GM18951 (cell line): ENCODE measurements around the gene TAF6.

Experiments used
- POLR2A ChIP-seq: IDR thresholded peaks from 4 replicates; pipeline ENCODE4 v1.6.1; 2011; ENCODE audit warnings: mild to moderate bottlenecking; ENCODE audit not compliant: insufficient read length, insufficient read depth; ENCODE audit errors: extremely low read depth
- in situ Hi-C: fragments of 300-500 bp; cut with MboI; formaldehyde crosslinking; loops from one replicate; pipeline ENCODE4 v1.12.0; 2022; ENCODE audit warnings: low sequenced_read_pairs, mixed read lengths, inconsistent platforms; ENCODE audit not compliant: unreplicated experiment

Gene TAF6

DNA sequence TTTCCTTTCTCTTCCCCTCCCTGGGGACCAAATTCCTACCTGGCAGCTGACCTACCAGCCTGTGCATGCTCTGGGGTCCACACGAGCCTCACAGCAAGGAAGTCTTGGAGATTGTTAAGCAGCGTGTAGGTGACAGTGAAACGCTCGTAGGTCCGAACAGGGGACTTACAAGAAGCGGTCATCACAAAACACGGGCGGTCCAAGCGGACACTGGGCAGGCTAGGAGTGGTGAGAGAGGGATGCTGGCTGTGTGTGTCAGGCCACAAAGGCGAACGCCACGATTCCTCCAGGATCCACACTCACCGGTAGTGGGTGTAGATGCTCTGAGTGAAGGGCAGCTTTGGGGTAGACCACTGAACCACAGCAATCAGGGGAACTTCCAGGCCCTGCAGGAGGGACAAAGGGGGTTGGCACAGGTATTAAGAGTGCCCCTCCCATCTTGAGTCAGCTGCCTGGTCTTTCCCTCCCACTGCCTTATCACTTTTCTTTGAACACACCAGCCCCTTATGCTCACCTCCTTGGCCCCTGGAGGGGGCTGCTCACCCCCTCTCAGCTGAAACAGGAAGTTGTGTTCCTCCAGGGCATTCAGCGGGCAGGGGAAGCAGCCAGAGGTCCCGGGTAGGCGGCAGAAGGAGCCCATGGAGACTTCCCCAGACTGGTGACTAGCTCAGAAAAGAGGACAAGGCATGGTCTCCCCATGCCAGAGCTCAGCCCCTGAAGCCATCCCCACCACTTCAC is 37.3 kb upstream of the TAF6 start:
- TF ChIP-seq POLR2A: no peak
- in situ Hi-C loops: no loop called here

DNA sequence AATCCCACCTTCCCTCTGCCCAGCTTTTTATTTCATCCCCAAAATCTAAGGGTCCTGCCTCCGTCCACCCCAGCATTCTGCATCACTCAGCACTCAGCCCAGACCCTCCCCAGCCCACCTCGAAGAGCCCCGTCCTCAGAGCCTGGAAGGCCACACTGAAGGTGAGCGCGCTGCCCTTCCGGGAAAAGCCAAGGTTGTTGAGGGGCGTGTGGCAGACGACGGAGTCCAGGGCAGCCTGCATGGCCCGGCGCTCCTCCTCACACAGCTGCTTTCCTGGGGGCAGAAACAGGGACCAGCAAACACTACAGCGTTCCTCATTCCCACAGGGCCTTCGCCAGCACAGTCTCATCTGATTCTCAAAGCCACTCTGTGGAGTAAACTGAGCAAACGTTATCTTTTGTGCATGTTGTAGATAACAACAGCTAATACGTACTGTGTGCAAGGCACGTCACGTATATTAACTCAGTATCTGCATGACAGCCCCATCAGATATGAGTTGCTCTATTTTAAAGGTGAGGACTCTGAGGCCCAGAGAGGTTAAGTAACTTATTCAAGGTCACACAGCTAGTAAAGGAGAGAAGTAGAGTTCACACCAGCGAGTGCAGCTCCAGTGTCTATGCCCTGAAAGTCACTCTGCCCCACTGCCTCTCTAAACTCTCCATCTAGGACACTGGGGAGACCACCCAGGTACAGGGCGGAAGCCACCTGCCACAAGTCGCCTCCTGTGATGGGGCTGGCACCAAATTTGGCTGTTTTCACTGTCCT is 36.6 kb upstream of the TAF6 start:
- in situ Hi-C loops: no loop called here
- peak; percentile 0 for TF ChIP-seq POLR2A

DNA sequence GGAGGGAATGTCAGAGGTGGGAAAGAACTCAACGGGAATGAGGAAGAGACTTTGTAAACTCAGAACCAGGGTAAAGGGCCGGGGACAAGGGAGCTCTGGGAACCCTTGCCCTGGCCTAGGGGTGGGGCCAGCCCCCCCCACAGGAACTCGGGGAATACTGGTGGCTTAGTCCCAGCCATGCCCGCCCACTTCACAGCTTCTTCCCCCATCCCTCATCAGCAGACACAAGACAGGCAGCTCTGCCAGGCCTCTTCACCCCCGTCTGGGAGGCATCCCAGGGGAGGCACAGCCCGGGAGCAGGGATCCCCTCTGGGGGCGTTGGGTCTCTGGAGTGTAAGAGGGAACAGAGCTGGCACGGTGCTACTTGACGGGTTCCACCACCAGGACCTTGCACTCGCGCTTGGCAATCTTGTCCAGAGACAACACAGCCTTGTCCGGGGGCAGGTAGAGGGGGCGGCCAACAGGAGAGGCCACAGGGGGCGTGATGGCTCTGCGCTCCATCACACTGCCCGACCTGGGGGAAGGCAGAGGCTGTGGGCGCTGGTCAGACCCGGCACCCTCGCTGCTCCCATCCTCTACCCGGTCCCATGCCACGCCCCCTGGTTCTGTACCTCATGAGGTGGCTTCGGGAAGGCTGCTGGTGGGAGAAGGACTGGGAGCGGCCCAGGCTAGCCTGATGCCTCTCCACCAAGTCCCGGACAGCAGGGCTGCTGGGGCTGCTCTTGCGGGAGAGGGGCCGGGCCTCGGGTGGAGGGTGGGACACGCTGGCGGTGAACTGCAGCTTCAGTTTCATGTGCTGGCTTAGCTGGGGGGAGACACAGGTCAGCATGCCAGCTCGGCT is 35.7 kb upstream of the TAF6 start:
- TF ChIP-seq POLR2A: no peak
- in situ Hi-C loops: no loop called here

DNA sequence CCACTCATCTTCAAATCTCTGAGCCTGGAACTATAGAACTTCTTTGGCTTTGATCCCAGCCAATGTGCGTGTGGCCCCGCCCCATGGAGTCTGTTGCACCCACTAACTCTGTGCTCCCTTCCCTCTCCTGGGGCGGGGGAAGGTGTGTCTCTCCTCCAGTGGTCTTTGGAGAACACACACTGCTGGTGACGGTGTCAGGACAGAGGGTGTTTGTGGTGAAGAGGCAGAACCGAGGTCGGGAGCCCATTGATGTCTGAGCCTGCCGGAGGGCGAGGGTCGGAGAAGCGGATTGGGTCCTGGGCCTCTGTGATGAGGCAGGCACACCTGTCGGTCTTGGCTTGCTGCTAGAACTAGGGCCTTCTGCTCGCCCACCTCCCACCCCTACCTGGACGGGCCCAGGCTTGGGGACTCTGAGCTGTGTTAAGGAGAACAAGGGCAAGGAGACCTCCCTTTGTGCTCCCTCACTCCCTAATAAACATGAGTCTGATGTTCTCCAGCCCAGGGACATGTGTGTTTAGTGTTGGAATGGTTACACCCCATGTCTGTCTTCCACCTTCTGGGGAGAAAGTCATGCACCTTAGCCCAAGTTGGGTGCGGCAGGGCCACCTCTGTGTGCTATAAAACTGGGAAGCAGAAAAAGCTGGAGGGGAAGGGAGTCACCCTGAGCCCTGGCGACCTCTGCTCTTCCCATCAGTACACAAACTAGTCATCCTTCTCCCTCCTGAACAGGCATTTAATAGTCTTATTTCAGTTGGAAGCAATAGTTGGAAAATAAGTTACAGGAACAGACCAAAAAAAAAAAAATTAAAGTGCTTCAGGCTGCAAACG is 34.8 kb upstream of the TAF6 start:
- in situ Hi-C loops: no loop called here
- TF ChIP-seq POLR2A: no peak

DNA sequence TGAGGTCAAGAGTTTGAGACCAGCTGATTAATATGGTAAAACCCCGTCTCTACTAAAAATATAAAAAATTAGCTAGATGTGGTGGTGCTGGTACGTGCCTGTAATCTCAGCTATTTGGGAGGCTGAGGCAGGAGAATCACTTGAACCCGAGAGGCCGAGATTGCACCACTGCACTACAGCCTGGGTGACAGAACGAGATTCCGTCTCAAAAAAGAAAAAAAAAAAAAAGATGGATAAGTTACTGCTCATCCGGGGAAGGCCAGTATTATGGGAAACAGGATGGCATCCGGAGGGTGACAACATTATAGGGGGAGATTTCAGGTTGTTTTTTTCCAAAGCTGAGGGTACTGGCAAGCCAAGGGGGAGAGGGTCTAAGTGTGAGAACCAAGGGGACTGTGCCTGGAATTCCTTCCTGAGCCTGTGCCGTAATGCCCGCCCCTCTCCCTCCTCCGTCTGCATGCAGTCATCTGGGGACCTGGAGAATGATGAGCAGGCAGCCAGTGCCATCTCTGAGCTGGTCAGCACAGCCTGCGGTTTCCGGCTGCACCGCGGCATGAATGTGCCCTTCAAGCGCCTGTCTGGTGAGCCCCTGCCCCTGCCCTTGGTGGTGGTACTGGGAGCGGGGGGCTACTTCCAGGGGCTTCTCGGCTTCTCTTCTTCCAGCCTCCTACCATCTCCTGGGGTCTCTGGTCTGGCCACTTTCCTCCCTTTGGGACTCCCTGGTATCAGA is 33.9 kb upstream of the TAF6 start:
- in situ Hi-C loops: no loop called here
- no peak for TF ChIP-seq POLR2A

DNA sequence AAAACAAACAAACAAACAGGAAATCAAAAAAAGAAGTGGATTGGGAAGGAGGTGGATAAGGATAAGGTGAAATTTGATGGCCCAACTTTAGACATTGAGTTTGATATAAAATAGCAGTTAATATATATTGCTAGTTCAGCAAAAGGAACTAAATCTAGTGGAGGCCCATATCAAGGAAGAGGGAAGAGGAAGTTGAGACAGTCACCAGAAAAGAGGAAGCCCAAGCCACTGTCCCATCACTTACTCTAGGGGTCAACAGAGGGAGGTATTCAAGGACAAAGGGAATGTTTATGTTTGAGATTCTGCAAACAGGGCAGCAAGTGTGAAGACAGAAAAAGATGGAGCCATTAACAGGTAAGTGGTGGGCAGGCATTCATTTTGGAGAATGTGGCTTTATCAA is 33.2 kb upstream of the TAF6 start:
- in situ Hi-C loops: no loop called here
- no peak for TF ChIP-seq POLR2A

DNA sequence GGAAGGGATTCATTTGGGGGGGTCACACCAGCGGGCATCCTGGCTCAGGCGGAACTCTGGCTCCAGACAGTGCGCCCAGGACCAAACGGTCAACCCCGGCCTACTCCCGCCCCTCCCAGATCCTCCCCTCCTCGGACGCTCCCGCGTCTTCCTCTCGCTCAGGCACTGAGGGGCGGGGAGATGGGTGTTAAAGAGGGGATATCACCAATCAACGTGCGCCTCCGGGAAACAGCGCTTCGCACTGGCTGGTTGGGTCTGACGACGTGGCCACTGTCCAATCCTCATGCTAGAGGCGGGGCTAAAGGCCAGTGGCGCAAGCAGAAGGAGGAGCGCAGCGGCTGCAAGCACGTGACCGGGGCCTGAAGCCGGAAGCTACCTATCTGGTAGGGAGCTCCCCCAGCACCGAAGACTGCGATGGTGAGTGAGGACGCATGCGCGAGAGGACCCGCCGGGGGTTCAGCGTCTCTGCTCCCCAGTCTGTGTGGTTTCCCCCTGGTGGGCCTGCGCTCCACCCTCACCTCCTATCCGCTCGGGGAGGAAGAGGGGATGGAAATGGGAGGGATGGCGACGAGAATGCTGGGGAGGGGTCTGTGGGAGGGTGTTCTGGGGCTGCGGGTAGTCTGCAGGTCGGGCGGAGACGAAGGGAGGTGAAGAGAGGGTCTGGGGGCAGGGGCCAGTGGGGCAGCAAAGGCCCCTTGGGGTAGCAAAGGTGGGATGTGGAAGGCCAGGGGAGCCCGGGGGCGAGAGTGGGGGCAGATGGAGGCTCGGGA is 29.6 kb upstream of the TAF6 start, which contains the start of gene LAMTOR4:
Gene LAMTOR4 (plus strand): TSS at position 360 of the 770 bp plus-strand sequence. CDS start 55 bp downstream, at position 415.
- in situ Hi-C loops: loop anchor here (10.0 kb wide), 1 partner anchor 66 kb away; the partner anchor contains the start of gene PVRIG
- TF ChIP-seq POLR2A: peak; percentile 86

DNA sequence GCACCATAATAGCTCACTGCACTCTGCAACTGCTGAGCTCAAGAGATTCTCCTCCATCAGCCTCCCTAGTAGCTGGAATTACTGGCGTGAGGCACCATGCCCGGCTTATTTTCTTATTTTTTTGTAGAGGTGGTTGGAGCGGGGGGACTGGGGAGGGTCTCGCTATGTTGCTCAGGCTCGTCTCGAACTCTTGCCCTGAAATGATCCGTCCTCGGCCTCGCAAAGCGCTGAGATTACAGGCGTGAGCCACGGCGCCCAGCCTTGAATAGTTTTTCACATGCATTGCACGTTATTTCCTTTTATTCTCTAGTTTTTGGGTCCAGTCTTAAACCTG is 29.0 kb upstream of the TAF6 start:
- no peak for TF ChIP-seq POLR2A

DNA sequence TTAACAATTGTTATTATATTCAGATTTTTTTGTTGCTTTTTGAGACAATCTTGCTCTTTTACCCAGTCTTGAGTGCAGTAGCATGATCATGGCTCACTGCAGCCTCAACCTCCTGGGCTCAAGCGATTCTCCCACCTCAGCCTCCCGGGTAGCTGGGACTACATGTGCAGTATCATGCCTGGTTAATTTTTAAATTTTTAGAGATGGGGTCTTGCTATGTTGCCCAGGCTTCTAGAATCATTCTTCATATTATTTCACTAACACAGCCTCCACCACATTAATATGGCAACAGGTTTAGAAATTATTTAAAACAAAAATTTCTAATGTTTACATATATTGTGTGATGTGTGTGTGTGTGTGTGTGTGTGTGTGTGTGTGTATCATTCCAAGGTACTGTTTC is 28.1 kb upstream of the TAF6 start:
- in situ Hi-C loops: loop anchor here (10.0 kb wide), 1 partner anchor 68 kb away; the partner anchor contains the start of gene PVRIG
- TF ChIP-seq POLR2A: no peak

More for the DNA sequence above, 29.0 kb upstream of the TAF6 start:
- in situ Hi-C loops: loop anchor here (10.0 kb wide), 1 partner anchor 67 kb away; the partner anchor contains the start of gene PVRIG

DNA sequence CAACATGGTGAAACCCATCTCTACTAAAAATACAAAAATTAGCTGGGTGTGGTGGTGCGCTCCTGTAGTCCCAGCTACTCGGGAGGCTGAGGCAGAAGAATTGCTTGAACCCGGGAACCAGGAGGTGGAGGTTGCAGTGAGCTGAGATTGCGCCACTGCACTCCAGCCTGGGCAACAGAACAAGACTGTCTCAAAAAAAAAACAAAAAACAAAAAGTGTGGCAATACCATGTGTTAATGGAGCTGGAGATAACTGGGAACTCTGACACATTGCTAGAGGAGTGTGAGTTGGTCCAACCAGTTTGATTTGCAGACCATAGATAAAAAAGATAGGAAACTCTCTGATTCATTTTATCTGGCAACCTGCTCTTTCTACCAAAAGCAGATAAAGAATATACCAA is 27.2 kb upstream of the TAF6 start:
- in situ Hi-C loops: loop anchor here (10.0 kb wide), 1 partner anchor 68 kb away; the partner anchor contains the start of gene PVRIG

DNA sequence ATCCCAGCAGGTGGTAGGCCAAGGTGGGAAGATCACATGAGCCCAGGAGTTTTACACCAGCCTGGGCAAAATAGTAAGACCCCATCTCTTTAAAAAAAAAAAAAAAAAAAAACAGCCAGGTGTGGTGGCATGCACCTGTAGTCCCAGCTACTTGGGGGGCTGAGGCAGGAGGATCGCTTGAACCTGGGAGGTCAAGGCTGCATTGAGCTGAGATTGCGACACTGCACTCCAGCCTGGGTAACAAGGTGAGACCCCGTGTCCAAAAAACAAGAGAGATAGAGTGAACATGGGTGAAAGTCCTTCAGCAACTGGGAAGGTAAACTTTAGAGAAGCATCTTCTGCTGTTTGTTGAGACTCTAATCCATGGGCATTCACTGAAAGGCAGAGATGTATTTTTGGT is 23.3 kb upstream of the TAF6 start:
- no peak for TF ChIP-seq POLR2A
- in situ Hi-C loops: loop anchor here (10.0 kb wide), 1 partner anchor 72 kb away; the partner anchor contains the start of gene PVRIG
